ENCODE results near the gene NCAM2.

DNA sequence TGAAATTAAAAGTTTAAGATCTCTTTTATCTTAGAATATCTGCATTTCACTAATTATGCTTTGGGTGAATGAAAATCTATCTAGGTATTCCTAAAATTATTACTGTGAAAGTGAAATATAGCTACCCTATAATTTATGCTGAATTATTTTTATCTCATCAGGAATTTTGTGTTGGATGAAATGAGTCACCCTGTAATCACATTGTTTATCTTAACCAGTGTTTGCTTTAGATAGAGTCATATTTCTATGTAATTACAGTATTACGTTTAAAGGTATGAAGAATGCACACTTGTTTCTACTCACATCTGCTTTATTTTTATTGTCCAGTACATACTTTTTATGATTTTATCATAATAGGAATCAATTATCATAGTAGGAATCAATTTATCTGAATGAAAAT is 249.2 kb downstream of the NCAM2 start:
- TF ChIP-seq, protein P1, sequence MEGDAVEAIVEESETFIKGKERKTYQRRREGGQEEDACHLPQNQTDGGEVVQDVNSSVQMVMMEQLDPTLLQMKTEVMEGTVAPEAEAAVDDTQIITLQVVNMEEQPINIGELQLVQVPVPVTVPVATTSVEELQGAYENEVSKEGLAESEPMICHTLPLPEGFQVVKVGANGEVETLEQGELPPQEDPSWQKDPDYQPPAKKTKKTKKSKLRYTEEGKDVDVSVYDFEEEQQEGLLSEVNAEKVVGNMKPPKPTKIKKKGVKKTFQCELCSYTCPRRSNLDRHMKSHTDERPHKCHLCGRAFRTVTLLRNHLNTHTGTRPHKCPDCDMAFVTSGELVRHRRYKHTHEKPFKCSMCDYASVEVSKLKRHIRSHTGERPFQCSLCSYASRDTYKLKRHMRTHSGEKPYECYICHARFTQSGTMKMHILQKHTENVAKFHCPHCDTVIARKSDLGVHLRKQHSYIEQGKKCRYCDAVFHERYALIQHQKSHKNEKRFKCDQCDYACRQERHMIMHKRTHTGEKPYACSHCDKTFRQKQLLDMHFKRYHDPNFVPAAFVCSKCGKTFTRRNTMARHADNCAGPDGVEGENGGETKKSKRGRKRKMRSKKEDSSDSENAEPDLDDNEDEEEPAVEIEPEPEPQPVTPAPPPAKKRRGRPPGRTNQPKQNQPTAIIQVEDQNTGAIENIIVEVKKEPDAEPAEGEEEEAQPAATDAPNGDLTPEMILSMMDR (IDR thresholded peaks at IDR 0.05) = no peak
- TF ChIP-seq POLR2A (IDR thresholded peaks at IDR 0.05) = no peak

Data from esophagus squamous epithelium (tissue), 4 donors.